GM19035 (cell line): ENCODE results near the gene TNS1.

Source experiments
- ATAC-seq: cut with Tn5 transposase; IDR thresholded peaks from one replicate; pipeline ENCODE4 v1.9.1; 2021; ENCODE audit not compliant: unreplicated experiment

Gene TNS1

GRCh38 chr2:217837530-217837929 lies 165.3 kb downstream of the TNS1 start:
- ATAC-seq = no peak

- no peak for ATAC-seq
Measured at GRCh38 chr2:217836901-217837491, 165.8 kb downstream of the TNS1 start.

- ATAC-seq = no peak
Measured at GRCh38 chr2:217835931-217836891, 166.6 kb downstream of the TNS1 start.

- ATAC-seq = no peak
Measured at GRCh38 chr2:217834744-217835513, 167.9 kb downstream of the TNS1 start.

- no peak for ATAC-seq
Measured at GRCh38 chr2:217834057-217834620, 168.7 kb downstream of the TNS1 start.

- ATAC-seq = no peak
Measured at GRCh38 chr2:217833439-217833838, 169.4 kb downstream of the TNS1 start.

GRCh38 chr2:217832987-217833386 lies 169.8 kb downstream of the TNS1 start:
- no peak for ATAC-seq

- no peak for ATAC-seq
Measured at GRCh38 chr2:217832115-217832514, 170.7 kb downstream of the TNS1 start.

GRCh38 chr2:217831306-217831705 lies 171.5 kb downstream of the TNS1 start:
- no peak for ATAC-seq

- no peak for ATAC-seq
Measured at GRCh38 chr2:217830807-217831206, 172.0 kb downstream of the TNS1 start.

GRCh38 chr2:217830061-217830460 lies 172.7 kb downstream of the TNS1 start:
- no peak for ATAC-seq

GRCh38 chr2:217829420-217829819 lies 173.4 kb downstream of the TNS1 start:
- no peak for ATAC-seq

GRCh38 chr2:217828336-217828735 lies 174.5 kb downstream of the TNS1 start:
- ATAC-seq = no peak

GRCh38 chr2:217827430-217828201 lies 175.2 kb downstream of the TNS1 start:
- no peak for ATAC-seq

- no peak for ATAC-seq
Measured at GRCh38 chr2:217826991-217827390, 175.8 kb downstream of the TNS1 start.

GRCh38 chr2:217826520-217826919 lies 176.3 kb downstream of the TNS1 start:
- no peak for ATAC-seq

- no peak for ATAC-seq
Measured at GRCh38 chr2:217825469-217826235, 177.1 kb downstream of the TNS1 start.

- no peak for ATAC-seq
Measured at GRCh38 chr2:217824223-217824622, 178.6 kb downstream of the TNS1 start.

GRCh38 chr2:217823626-217824025 lies 179.2 kb downstream of the TNS1 start:
- ATAC-seq = no peak
